Fibroblast of lung (primary cell): ENCODE data around the gene KERA. TPM values are rescaled to one million over a fixed set of nuclear protein-coding genes. Genes with fewer than 3 reads are reported as not detected.

Source experiments
- DNase-seq, 2 donors: peaks; one replicate each; pipeline versions ENCODE4 v3.0.0 to v3.0.0-alpha.2; 2010; ENCODE audit warnings: low read depth in 2 of 2
- H2AFZ ChIP-seq: 2 replicates; pipeline ENCODE4 v1.5.1; 2012; ENCODE audit warnings: low read length, control low read depth, inconsistent platforms
- H3K27ac ChIP-seq: 2 replicates; pipeline ENCODE4 v1.5.1; 2011; ENCODE audit warnings: low read length, control low read depth; ENCODE audit not compliant: insufficient read depth
- H3K27me3 ChIP-seq: 2 replicates; pipeline ENCODE4 v1.5.1; 2011; ENCODE audit warnings: mild to moderate bottlenecking, low read length; ENCODE audit not compliant: control insufficient read depth, insufficient read depth
- H3K36me3 ChIP-seq: 2 replicates; pipeline ENCODE4 v1.5.1; 2011; ENCODE audit warnings: low read length; ENCODE audit not compliant: control insufficient read depth, insufficient read depth
- H3K4me1 ChIP-seq: 2 replicates; pipeline ENCODE4 v1.5.1; 2011; ENCODE audit warnings: low read length; ENCODE audit not compliant: control insufficient read depth, insufficient read depth; ENCODE audit errors: extremely low read depth
- H3K4me2 ChIP-seq: 2 replicates; pipeline ENCODE4 v1.5.1; 2011; ENCODE audit warnings: low read length, control low read depth; ENCODE audit not compliant: insufficient read depth; ENCODE audit errors: extremely low read depth
- H3K4me3 ChIP-seq, 4 experiments: fragments of 200-600 bp in 1 of 4; sonication (generic) in 1 of 4; replicated peaks in 1 of 4; 2 replicates each; pipeline ENCODE4 v1.5.1; 2011 to 2016; ENCODE audit warnings: low read length in 4 of 4, low read depth in 3 of 4, mild to moderate bottlenecking in 3 of 4, control low read depth in 2 of 4, inconsistent platforms in 1 of 4, mixed read lengths in 1 of 4; ENCODE audit not compliant: insufficient read depth in 1 of 4; ENCODE audit errors: control extremely low read depth in 1 of 4
- H3K79me2 ChIP-seq: 2 replicates; pipeline ENCODE4 v1.5.1; 2012; ENCODE audit warnings: mild to moderate bottlenecking, low read length, inconsistent platforms; ENCODE audit not compliant: control insufficient read depth, insufficient read depth
- H3K9ac ChIP-seq: 2 replicates; pipeline ENCODE4 v1.5.1; 2011; ENCODE audit warnings: mild to moderate bottlenecking, low read length, control low read depth; ENCODE audit not compliant: insufficient read depth
- H3K9me3 ChIP-seq: 2 replicates; pipeline ENCODE4 v1.5.1; 2012; ENCODE audit warnings: low read depth, low read length; ENCODE audit not compliant: control insufficient read depth, insufficient read depth
- H4K20me1 ChIP-seq: 2 replicates; pipeline ENCODE4 v1.5.1; 2011; ENCODE audit warnings: low read length; ENCODE audit not compliant: control insufficient read depth, insufficient read depth; ENCODE audit errors: extremely low read depth
- CTCF ChIP-seq, 2 donors: IDR thresholded peaks in 1 of 2; conservative IDR thresholded peaks in 1 of 2; 1 replicate in 1 of 2; 2 replicates in 1 of 2; pipeline ENCODE4 v1.5.1; 2011 to 2012; ENCODE audit warnings: low read length in 2 of 2, control low read depth in 1 of 2, inconsistent platforms in 1 of 2, low read depth in 1 of 2, mild to moderate bottlenecking in 1 of 2
- EZH2 ChIP-seq: IDR thresholded peaks from 2 replicates; pipeline ENCODE4 v1.5.1; 2012; ENCODE audit warnings: low read length, control low read depth, mild to moderate bottlenecking; ENCODE audit errors: missing control alignments
- polyA plus RNA-seq, 2 donors: library from polyadenylated mRNA; depleted of rRNA in 1 of 2; stranded (reverse) in 1 of 2; unstranded in 1 of 2; fragments of >200 nt; gene quantifications; 2 replicates each; pipeline ENCODE4 v1.2.1, GENCODE V29; 2011 to 2012; ENCODE audit warnings: missing spikeins in 1 of 2
- total RNA-seq: library from RNA; depleted of rRNA; stranded (reverse); fragments of >200 nt; gene quantifications from 2 replicates; pipeline ENCODE4 v1.2.1, GENCODE V29; 2014

KERA gene
- total and polyA plus RNA-seq, 2 donors (not counting 1 experiment from before 2014, with no cell fraction given) = not detected

GRCh38 chr12:91017511-91018263 lies 40.1 kb downstream of the KERA start:
- Histone ChIP-seq H3K4me3 (no peak overlapping the region), H3K4me2 (no peak overlapping the region), H3K27ac (no peak overlapping the region), H3K4me1 (no peaks in the 10 kb centered on the region), H3K9ac (no peak overlapping the region), H3K9me3 (no peaks in the 10 kb centered on the region), H4K20me1 (no peaks in the 10 kb centered on the region), H2AFZ (no peak overlapping the region), H3K27me3 (no peaks in the 10 kb centered on the region), H3K79me2 (no peaks in the 10 kb centered on the region), H3K36me3 (no peaks in the 10 kb centered on the region)
- TF ChIP-seq EZH2 = no peak
- no peak for TF ChIP-seq CTCF (conservative IDR thresholded peaks at IDR 0.05 in 1 of 2, IDR thresholded peaks at IDR 0.05 in 1 of 2; ENCODE audit: low read depth in 1 of 2, low read length in 2 of 2)
- DNase-seq = no peak

- H3K27ac ChIP-seq = no peak overlapping the region
- H3K9me3 ChIP-seq = no peaks in the 10 kb centered on the region
- H3K9ac ChIP-seq = no peak overlapping the region
- no peaks in the 10 kb centered on the region for H3K27me3 ChIP-seq
- no peak overlapping the region for H3K4me3 ChIP-seq
- no peak for TF ChIP-seq CTCF (conservative IDR thresholded peaks at IDR 0.05 in 1 of 2, IDR thresholded peaks at IDR 0.05 in 1 of 2; ENCODE audit: low read depth in 1 of 2, low read length in 2 of 2)
- no peak for TF ChIP-seq EZH2
- DNase-seq = peak in 1 of 2 donors; percentile 36
- no peaks in the 10 kb centered on the region for H4K20me1 ChIP-seq
- H3K36me3 ChIP-seq = no peaks in the 10 kb centered on the region
- no peaks in the 10 kb centered on the region for H3K79me2 ChIP-seq
- no peak overlapping the region for H2AFZ ChIP-seq
- H3K4me1 ChIP-seq = no peaks in the 10 kb centered on the region
- H3K4me2 ChIP-seq = no peak overlapping the region
Observed at GRCh38 chr12:91017043-91017442, 40.8 kb downstream of the KERA start.

GRCh38 chr12:91009319-91009950 lies 48.4 kb downstream of the KERA start:
- Histone ChIP-seq H3K27ac (no peak overlapping the region), H3K79me2 (no peaks in the 10 kb centered on the region), H2AFZ (no peak overlapping the region), H3K36me3 (no peaks in the 10 kb centered on the region), H3K9me3 (no peaks in the 10 kb centered on the region), H4K20me1 (no peaks in the 10 kb centered on the region), H3K4me3 (no peak overlapping the region), H3K4me2 (no peak overlapping the region), H3K9ac (no peak overlapping the region), H3K27me3 (no peaks in the 10 kb centered on the region), H3K4me1 (no peaks in the 10 kb centered on the region)
- DNase-seq = peak; percentile 18 to 79
- TF ChIP-seq EZH2 (no peak), CTCF (conservative IDR thresholded peaks at IDR 0.05 in 1 of 2, IDR thresholded peaks at IDR 0.05 in 1 of 2; ENCODE audit: low read depth in 1 of 2, low read length in 2 of 2) (no peak)
